HG03280 (cell line): ENCODE results near the gene H3-3A.

Experiments used
- ATAC-seq: cut with Tn5 transposase; IDR thresholded peaks from one replicate; pipeline ENCODE4 v1.9.1; 2021; ENCODE audit warnings: mild to moderate bottlenecking, moderate library complexity; ENCODE audit not compliant: unreplicated experiment

The H3-3A gene

DNA sequence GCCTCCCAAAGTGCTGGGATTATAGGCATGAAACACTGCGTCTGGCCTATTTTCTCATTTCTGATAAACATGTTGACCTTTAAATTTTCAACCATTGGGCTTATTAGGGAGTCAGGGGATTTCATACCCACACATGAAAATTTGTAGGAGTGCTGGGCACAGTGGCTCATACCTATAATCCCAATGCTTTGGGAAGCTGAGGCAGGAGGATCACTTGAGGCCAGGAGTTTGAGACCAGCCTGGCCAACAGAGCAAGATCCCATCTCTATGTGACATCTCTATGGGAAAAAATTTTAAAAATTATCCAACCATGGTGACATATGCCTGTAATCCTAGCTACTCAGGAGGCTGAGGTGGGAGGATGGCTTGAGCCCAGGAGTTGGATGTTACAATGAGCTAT, 10.5 kb upstream of the H3-3A start:
- ATAC-seq: no peak

DNA sequence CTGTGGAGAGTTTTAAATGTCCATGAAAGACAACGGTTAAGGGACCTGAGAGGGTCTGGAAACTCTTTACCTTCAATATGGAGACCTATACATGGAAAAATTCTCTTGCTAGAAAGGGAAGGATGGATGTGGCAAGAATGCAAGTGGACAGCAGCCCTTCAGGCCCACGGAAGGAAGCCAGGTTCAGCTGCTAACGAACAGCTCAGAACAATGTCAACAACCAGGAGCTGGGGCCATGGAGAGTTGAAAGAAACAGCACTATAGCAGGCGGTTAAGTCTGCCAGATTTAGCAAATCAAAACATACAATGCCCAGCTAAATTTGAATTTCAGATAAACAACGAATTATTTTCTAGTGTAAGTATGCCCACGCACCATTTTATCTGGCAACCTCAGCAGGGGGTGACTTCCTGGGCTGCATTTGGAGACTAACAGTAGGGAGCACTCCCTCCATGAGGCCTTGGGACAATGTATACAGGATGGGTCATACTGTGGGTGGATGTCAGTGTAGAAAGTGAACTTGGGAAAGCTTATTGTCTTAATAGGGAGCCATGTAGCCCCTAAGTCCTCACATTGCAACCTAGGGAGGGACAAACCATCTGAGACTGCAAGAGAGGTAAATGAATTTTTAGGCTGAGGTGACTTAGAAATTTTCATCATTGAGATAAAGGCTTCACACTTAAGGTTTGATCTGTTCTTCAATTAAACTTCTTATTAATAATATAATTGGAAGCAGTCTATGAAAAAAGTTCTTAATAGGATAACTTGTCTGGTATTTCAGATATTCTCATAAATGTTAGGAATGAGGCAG, 7.8 kb upstream of the H3-3A start:
- ATAC-seq: no peak

- ATAC-seq: no peak
Observed at GRCh38 chr1:226059709-226060108, 2.8 kb upstream of the H3-3A start.

DNA sequence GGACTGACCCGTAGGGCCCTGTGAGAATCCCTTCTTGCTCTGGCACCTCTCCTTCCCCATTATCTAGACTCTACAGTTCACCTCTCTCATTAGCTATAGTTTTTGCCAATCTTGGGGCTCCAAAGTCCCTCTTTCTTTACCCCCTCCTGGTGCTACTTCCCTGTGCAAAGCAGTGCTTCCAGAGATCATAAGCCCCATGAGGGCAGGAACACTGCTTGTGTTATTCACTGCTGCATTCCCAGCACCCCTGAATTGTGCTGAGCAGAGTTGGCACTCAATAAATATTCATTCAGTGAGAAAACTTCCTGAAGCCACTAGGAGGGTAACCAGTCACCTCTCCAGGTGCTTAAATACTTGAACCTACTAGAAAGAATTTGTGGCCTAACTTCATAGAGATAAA, 2.1 kb upstream of the H3-3A start:
- ATAC-seq: no peak

DNA sequence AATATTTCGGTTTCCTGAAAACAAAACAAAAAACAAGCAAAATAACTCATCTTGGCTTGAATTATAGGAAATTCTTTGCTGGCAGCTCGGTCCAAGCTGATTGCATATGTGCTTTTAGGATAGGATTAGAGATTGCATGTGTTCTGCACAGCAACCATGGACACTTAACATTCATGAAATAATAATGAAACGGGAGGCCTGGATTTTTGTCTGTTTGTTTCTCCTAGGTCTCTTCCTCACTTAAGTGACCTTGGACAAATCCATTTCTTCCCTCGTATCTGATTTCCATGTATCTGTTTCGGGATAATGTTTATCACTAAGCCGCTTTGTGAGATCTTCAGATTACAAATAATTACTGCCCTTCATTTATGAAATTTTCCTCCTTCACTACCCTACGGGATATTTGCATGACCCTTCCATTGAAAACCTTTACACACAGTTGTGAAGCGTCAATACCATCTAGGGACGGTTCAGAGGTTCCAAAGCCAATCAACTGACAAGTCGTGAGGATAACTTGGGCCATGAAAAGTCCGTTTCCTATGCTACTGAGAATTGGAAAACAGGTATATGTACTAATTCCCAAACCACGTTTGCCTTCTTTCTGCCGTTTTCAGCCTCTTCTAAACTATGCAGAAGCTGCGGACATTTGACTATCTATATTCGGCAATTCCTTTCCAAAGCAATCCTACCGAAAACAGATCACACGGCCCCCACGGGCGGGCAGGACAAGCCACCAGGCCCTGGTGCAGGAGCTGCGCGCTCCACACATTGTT, 1.3 kb upstream of the H3-3A start:
- ATAC-seq: no peak

GRCh38 chr1:226061841-226062557, 517 bp upstream of the H3-3A start:
- ATAC-seq: peak; percentile 56

GRCh38 chr1:226063224-226063976, 884 bp downstream of the H3-3A start:
- peak; percentile 8 for ATAC-seq

DNA sequence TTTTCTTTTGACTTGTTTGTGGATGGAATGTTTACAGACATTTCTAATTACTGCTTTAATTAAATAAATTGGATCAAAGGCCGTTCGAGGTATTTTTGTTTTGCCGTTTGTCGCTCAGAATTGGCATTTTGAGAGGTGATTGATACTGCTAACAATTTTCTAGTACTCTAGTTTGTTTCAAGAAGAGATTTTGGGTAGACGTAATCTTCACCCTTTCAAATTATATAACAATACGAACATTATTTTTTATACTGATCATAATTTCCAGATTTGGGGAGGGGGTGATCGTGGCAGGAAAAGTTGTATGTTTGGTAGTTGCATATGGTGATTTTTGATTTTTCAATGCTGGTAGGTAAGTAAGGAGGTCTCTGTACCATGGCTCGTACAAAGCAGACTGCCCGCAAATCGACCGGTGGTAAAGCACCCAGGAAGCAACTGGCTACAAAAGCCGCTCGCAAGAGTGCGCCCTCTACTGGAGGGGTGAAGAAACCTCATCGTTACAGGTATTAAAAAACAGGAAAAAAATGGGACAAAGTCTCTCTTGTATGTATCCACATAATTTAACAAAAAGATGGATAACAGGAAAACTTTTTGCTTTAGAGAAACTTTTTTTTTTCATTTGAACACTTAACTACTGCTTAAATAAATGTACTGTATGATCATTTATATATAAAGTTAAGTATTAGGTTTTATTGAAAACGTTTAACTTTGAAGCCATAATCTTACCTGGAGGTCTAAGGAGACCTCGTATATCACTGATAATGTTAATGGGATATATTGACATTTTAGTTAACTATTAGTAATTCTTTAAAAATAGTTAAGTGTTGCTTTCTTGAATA, 1.7 kb downstream of the H3-3A start:
- ATAC-seq: no peak

- ATAC-seq: no peak
Observed at GRCh38 chr1:226064816-226065248, 2.3 kb downstream of the H3-3A start.

DNA sequence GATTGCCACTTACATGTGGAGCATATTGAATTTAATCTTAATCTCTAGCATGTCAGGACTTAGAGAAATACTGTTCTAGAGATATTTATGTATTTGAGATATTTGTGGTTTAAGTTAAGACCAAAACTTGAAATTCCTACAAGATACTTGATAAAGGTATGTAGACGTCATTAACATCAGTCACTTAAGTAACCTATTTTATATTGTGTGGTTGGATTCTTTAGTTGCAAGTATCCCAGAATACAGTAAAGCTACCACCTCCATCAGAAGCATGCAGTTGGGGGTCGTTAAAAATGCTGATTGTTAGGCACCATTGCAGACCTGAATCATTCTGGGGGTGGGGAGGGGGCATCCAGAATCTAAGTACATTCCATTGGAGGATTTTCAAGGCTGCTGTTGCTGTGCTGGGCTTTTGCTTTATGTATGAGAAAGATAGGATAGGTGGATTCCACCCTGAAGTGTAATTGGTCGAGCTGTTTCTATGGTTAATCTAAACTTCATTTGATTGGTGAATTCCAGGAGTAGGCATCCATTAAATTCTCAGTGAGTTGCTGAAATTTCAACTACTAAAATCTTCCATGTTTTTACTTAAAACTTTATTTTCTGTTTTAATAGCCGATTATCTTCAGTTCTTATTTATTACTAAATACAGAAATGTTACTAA, 4.0 kb downstream of the H3-3A start:
- no peak for ATAC-seq

- no peak for ATAC-seq
Observed at GRCh38 chr1:226069811-226070489, 7.4 kb downstream of the H3-3A start.

DNA sequence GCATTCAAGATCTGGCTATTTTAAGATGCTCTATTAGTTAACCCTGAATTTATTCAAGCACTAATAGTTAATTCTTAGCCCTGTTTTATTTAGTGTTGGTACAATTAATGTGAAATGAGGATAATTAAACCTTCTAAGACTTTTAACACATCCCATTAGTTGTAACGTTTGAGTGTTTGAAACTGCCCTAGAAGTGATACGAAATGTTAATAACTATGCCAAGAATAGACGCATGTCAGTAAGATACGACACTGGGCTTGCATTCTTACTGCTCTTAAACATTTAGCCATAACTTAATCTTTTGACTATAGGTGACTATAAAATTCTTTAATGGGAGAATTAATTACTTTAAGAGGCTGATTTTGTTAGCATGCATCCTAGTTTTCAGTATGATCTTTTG, 9.8 kb downstream of the H3-3A start:
- no peak for ATAC-seq

DNA sequence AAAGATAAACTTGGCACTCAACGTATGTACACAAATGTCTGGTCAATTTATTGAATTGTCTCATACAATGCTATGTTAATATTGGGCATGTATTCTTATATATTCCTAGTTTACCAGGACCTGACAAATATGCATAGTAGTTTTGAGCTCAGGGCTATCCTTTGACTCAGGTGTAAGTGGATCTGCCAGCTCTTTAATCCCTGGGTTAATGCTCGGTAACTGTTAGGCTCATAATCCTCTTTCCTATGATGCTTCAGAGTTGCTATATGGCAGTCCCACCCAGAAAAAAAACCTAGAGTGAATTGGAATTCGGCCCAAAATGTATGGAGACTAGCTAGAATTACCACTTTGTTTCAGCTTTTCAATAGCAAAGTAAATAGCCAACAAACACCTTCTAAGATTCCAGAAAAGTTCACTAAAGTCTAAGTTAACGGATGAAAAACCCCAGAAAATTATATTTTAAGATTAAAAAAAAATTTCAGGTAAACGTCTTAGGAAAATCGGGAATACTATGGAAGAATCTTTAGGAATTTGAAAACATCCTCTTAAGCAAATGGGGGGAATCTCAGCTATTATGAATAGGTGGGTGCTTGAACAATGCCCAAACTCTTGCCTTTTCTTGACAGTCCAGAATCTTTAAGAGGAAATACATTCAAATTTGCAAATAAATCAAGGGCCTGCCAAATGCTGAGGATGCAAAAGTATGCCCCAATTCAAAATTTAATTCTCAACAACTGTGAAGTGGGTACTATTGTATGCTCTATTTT, 10.9 kb downstream of the H3-3A start:
- no peak for ATAC-seq

GRCh38 chr1:226074046-226074445, 11.5 kb downstream of the H3-3A start:
- no peak for ATAC-seq

DNA sequence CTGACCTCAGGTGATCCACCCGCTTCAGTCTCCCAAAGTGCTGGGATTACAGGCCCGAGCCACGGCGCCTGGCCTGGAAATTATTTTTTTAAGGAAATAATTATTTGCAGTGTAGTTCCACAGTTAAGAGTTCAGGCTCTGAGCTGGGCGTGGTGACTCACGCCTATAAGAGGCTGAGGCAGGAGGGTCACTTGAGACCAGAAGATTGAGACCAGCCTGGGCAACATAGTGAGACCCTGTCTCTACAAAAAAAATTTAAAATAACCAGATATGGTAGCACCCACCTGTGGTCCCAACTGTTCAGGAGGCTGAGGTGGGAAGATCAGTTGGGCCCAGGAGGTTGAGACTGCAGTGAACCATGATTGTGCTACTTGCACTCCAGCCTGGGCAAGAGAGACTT, 13.9 kb downstream of the H3-3A start:
- ATAC-seq: no peak

DNA sequence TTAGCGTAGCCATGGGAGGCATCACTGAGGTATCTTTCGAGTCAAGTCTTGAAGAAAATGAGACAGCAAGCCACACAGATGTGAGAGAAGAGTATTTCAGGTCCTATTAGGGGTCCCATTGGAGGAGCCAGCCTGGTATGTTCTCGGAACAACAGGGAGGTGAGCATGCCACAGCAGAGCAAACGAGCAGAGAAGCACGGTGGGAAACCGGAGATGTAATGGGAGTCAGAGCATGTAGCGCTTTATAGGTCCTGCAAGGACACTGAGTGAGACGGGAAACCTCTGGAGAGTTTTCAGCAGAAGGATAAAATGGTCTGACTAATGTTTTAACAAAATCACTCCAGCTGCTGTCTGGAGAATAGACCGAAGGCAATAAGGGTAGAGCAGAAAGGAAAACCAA, 15.9 kb downstream of the H3-3A start:
- no peak for ATAC-seq

GRCh38 chr1:226082587-226082917, 20.0 kb downstream of the H3-3A start:
- ATAC-seq: peak; percentile 2

DNA sequence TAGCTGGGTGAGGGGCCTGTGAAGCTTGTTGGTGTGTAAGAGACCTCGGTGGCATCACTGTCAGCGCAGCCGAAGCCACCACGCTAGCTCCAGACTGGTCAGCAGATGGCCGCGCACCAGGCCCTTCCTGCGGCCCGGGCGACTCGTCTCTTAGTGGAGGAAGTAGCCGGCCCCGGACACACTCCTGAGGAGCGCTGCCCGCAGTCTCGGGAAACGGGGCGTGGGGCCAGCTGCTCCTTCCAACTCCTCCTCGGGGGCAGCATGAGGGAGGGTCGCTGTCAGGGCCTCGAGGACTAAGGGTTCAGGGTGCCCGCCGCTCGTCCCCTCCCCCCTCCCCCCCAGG, 20.4 kb downstream of the H3-3A start:
- ATAC-seq: peak; percentile 30
